ENCODE data around the gene BACE2. TPM values are rescaled to one million over a fixed set of nuclear protein-coding genes. Genes with fewer than 3 reads are reported as not detected.

Gene BACE2
- total and polyA plus RNA-seq, 2 donors (not counting 3 experiments of a cell fraction or from before 2014, with no cell fraction given), result 113 to 184 TPM

DNA sequence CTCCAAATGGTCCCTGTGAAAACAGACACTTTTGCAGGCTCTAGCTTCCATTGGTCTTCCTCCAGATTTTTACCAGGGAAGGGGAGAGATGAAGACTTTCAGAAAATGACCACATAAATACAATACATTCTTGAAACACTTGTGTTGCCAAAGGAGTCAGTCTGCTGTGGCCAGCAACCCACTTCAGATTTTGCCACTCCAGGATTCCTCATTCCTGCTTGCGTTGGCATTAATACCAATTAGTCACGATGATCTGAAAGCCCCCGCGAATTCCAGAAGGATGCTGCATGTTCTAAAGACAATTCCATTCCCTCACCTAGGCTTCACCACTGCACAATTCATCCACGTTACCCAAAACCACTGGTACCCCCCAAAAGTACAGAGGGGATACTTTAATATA is 7.9 kb upstream of the BACE2 start:
- Histone ChIP-seq H3K9me1 (replicated peaks; ENCODE audit: control insufficient read depth, extremely low read depth, insufficient read depth, low read length) (no peaks in the 10 kb centered on the region), H4K20me1 (replicated peaks; ENCODE audit: control insufficient read depth, extremely low read depth, insufficient read depth, low read length) (no peaks in the 10 kb centered on the region)

More for the DNA sequence above, 7.9 kb upstream of the BACE2 start:
- no peak for TF ChIP-seq POLR2AphosphoS5 (IDR thresholded peaks at IDR 0.05; ENCODE audit: insufficient read depth, low read depth, low read length)
- no peak for TF ChIP-seq GATA2 (IDR thresholded peaks at IDR 0.05; ENCODE audit: insufficient read depth, insufficient read length, low read depth, low read length)
- TF ChIP-seq MYC (IDR thresholded peaks at IDR 0.05; ENCODE audit: low read depth, low read length), result no peak
- no peak for TF ChIP-seq JUN (IDR thresholded peaks at IDR 0.05; ENCODE audit: borderline replicate concordance, insufficient read depth, insufficient read length, low read depth)
- TF ChIP-seq, protein P1, sequence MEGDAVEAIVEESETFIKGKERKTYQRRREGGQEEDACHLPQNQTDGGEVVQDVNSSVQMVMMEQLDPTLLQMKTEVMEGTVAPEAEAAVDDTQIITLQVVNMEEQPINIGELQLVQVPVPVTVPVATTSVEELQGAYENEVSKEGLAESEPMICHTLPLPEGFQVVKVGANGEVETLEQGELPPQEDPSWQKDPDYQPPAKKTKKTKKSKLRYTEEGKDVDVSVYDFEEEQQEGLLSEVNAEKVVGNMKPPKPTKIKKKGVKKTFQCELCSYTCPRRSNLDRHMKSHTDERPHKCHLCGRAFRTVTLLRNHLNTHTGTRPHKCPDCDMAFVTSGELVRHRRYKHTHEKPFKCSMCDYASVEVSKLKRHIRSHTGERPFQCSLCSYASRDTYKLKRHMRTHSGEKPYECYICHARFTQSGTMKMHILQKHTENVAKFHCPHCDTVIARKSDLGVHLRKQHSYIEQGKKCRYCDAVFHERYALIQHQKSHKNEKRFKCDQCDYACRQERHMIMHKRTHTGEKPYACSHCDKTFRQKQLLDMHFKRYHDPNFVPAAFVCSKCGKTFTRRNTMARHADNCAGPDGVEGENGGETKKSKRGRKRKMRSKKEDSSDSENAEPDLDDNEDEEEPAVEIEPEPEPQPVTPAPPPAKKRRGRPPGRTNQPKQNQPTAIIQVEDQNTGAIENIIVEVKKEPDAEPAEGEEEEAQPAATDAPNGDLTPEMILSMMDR (IDR thresholded peaks at IDR 0.05; ENCODE audit: extremely low read depth in 1 of 2, insufficient read depth in 1 of 2, low read depth in 1 of 2, low read length in 2 of 2), result no peak
- TF ChIP-seq, protein P2, sequence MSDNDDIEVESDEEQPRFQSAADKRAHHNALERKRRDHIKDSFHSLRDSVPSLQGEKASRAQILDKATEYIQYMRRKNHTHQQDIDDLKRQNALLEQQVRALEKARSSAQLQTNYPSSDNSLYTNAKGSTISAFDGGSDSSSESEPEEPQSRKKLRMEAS (IDR thresholded peaks at IDR 0.05; ENCODE audit: insufficient read depth, insufficient read length), result no peak
- no peak for TF ChIP-seq EZH2 (IDR thresholded peaks at IDR 0.05; ENCODE audit: borderline replicate concordance, low read depth, low read length, severe bottlenecking)
- TF ChIP-seq POLR2A (IDR thresholded peaks at IDR 0.05; ENCODE audit: low read depth, low read length), result no peak
- no peak for TF ChIP-seq FOS (IDR thresholded peaks at IDR 0.05; ENCODE audit: borderline replicate concordance, insufficient read depth, low read length)
- Histone ChIP-seq H3K4me3 (replicated peaks in 1 of 3; ENCODE audit: insufficient read depth in 1 of 3, low read depth in 1 of 3, low read length in 3 of 3) (no peak overlapping the region), H3K9ac (replicated peaks; ENCODE audit: extremely low read depth, insufficient read depth, low read length) (no peak overlapping the region), H3K4me2 (ENCODE audit: insufficient read depth, low read length) (no peak overlapping the region), H3K9me3 (replicated peaks; ENCODE audit: control insufficient read depth, insufficient read depth, low read length) (no peaks in the 10 kb centered on the region), H3K79me2 (ENCODE audit: control insufficient read depth, insufficient read depth, low read length) (no peaks in the 10 kb centered on the region), H2AFZ (ENCODE audit: low read depth, low read length) (no peak overlapping the region), H3K27me3 (ENCODE audit: control insufficient read depth in 2 of 2, insufficient read depth in 2 of 2, low read length in 2 of 2) (no peaks in the 10 kb centered on the region), H3K4me1 (ENCODE audit: control insufficient read depth, extremely low read depth, insufficient read depth, low read length) (peaks cover 3% of the 10 kb centered on the region), H3K36me3 (ENCODE audit: control insufficient read depth in 2 of 2, extremely low read depth in 1 of 2, insufficient read depth in 2 of 2, low read length in 2 of 2) (no peaks in the 10 kb centered on the region), H3K27ac (ENCODE audit: insufficient read depth, low read depth, low read length) (no peak overlapping the region)
- dilution Hi-C loops (cut with MboI; ENCODE audit: extremely low pct_ligation_motif_present, low sequenced_read_pairs) (no loop called here), intact Hi-C loops (cut with micrococcal nuclease) (no loop called here)
- BruUV-seq (replicated peaks), result no TSS peak
- POLR2A ChIA-PET, result no interaction called here
- FAIRE-seq, result no peak
- DNase-seq (ENCODE audit: low read depth, low spot score), result no peak
- CTCF ChIA-PET, result no interaction called here
